OCI-LY3 (cell line): Measurements from ENCODE around the gene NRSN1.

Experiments used
- EZH2phosphoT487 ChIP-seq: fragments of 200-600 bp; shearing (Covaris generic); IDR thresholded peaks from 2 replicates; pipeline ENCODE4 v1.6.1; 2018; ENCODE audit warnings: antibody characterized with exemption, mixed run types, low read depth
- TF ChIP-seq, protein P1 (sequence below): fragments of 200-600, 300-600 bp; sonication (generic); IDR thresholded peaks from 2 replicates; pipeline ENCODE4 v1.5.1; 2014; ENCODE audit warnings: antibody characterized with exemption, low read length, low read depth

GRCh38 chr6:24131751-24132150 is 5.7 kb downstream of the NRSN1 start:
- TF ChIP-seq, protein P1, sequence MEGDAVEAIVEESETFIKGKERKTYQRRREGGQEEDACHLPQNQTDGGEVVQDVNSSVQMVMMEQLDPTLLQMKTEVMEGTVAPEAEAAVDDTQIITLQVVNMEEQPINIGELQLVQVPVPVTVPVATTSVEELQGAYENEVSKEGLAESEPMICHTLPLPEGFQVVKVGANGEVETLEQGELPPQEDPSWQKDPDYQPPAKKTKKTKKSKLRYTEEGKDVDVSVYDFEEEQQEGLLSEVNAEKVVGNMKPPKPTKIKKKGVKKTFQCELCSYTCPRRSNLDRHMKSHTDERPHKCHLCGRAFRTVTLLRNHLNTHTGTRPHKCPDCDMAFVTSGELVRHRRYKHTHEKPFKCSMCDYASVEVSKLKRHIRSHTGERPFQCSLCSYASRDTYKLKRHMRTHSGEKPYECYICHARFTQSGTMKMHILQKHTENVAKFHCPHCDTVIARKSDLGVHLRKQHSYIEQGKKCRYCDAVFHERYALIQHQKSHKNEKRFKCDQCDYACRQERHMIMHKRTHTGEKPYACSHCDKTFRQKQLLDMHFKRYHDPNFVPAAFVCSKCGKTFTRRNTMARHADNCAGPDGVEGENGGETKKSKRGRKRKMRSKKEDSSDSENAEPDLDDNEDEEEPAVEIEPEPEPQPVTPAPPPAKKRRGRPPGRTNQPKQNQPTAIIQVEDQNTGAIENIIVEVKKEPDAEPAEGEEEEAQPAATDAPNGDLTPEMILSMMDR, result no peak
- TF ChIP-seq EZH2phosphoT487, result no peak
